ENCODE measurements around the gene SNX12.

GRCh38 chrX:71107245-71107644, 39.1 kb upstream of the SNX12 start:
- TF ChIP-seq CTCF (conservative IDR thresholded peaks at IDR 0.05; ENCODE audit: low read depth, low read length) = no peak
- no peak for TF ChIP-seq EZH2phosphoT487 (IDR thresholded peaks at IDR 0.05; ENCODE audit: borderline replicate concordance, low read length)

Measured in PC-3 (cell line).